Testis (tissue), 2 donors: ENCODE measurements around the gene NCSTN.

ENCODE experiments used
- POLR2A ChIP-seq: fragments of 450-650 bp; IDR thresholded peaks from one replicate; pipeline ENCODE4 v1.6.1; 2017; ENCODE audit warnings: antibody characterized with exemption, mild to moderate bottlenecking, moderate library complexity
- TF ChIP-seq, protein P1 (sequence below), 3 experiments: fragments of 450-650 bp in 2 of 3; fragments of 200-600 bp in 1 of 3; sonication (generic) in 1 of 3; IDR thresholded peaks; one replicate each; pipeline ENCODE4 v1.5.1; 2016 to 2019; ENCODE audit warnings: antibody characterized with exemption in 3 of 3, mild to moderate bottlenecking in 2 of 3, moderate library complexity in 1 of 3

DNA sequence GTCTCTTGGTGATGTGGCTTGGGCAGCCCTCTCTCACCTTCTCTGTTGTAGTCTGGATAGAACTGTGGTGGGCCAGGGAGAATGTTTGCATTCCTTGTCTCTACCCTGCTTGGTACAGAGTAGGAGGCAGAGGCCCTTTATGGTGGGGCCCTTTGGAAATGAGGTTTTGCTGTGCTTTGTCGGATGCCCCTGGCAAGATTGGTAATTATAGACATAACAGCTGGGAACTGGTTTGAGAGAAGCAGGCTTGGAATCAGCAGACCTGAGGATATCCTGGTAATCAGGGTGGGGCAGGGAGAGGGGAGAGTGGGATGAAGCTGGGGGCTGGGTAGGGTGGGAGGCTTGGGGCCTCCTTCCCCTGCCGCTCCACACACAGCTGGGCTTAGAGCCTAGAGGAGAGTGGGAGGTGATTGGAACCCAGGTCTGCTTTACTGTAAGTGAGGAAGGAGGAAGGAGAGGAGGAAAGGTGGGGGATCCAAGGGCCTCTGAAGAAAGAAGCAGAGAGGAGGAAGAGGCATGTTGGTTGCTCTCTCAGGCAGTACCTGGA lies 62.2 kb downstream of the NCSTN start:
- TF ChIP-seq, protein P1, sequence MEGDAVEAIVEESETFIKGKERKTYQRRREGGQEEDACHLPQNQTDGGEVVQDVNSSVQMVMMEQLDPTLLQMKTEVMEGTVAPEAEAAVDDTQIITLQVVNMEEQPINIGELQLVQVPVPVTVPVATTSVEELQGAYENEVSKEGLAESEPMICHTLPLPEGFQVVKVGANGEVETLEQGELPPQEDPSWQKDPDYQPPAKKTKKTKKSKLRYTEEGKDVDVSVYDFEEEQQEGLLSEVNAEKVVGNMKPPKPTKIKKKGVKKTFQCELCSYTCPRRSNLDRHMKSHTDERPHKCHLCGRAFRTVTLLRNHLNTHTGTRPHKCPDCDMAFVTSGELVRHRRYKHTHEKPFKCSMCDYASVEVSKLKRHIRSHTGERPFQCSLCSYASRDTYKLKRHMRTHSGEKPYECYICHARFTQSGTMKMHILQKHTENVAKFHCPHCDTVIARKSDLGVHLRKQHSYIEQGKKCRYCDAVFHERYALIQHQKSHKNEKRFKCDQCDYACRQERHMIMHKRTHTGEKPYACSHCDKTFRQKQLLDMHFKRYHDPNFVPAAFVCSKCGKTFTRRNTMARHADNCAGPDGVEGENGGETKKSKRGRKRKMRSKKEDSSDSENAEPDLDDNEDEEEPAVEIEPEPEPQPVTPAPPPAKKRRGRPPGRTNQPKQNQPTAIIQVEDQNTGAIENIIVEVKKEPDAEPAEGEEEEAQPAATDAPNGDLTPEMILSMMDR (IDR thresholded peaks at IDR 0.05) = no peak
- no peak for TF ChIP-seq POLR2A
